Neural cell (in vitro differentiated cells): ENCODE measurements around the gene ABCG5.

Experiments used
- CTCF ChIP-seq: fragments of 450-650 bp; IDR thresholded peaks from 2 replicates; pipeline ENCODE4 v1.5.1; 2014; ENCODE audit warnings: antibody characterized with exemption, mild to moderate bottlenecking, moderate library complexity; ENCODE audit not compliant: poor library complexity, severe bottlenecking
- EP300 ChIP-seq: fragments of 450-650 bp; conservative IDR thresholded peaks from 2 replicates; pipeline ENCODE4 v1.6.1; 2014; ENCODE audit warnings: antibody characterized with exemption, mild to moderate bottlenecking, moderate library complexity; ENCODE audit not compliant: poor library complexity, severe bottlenecking
- EZH2 ChIP-seq: fragments of 200-600, 300-800 bp; shearing (Covaris generic), sonication (generic); IDR thresholded peaks from 2 replicates; pipeline ENCODE4 v1.6.1; 2014; ENCODE audit warnings: antibody characterized with exemption, low read length, borderline replicate concordance, mild to moderate bottlenecking; ENCODE audit not compliant: insufficient read depth, poor library complexity, severe bottlenecking
- POLR2AphosphoS5 ChIP-seq: IDR thresholded peaks from 2 replicates; pipeline ENCODE4 v1.6.1; 2012
- RAD21 ChIP-seq: fragments of 450-650 bp; conservative IDR thresholded peaks from 2 replicates; pipeline ENCODE4 v1.6.1; 2014; ENCODE audit warnings: antibody characterized with exemption, mild to moderate bottlenecking, moderate library complexity
- REST ChIP-seq: IDR thresholded peaks from 2 replicates; pipeline ENCODE4 v1.6.1; 2012; ENCODE audit warnings: borderline replicate concordance
- TAF1 ChIP-seq: IDR thresholded peaks from 2 replicates; pipeline ENCODE4 v1.6.1; 2012; ENCODE audit warnings: low read depth

- no peak for TF ChIP-seq CTCF
- TF ChIP-seq RAD21, result no peak
- TF ChIP-seq POLR2AphosphoS5, result no peak
- no peak for TF ChIP-seq TAF1
- no peak for TF ChIP-seq REST
- TF ChIP-seq EP300, result no peak
- TF ChIP-seq EZH2, result no peak
These were observed 13.6 kb downstream of the ABCG5 start for GRCh38 chr2:43824951-43825493.
